Measurements from ENCODE around the gene EZR. TPM values are rescaled to one million over a fixed set of nuclear protein-coding genes. Genes with fewer than 3 reads are reported as not detected.
A peak's percentile ranks its signal among the peaks of the same experiment; 100 is the strongest.

EZR gene
- polyA plus RNA-seq, 2 of the 4 experiments (the other 2 are of a cell fraction), result 219 to 254 TPM

DNA sequence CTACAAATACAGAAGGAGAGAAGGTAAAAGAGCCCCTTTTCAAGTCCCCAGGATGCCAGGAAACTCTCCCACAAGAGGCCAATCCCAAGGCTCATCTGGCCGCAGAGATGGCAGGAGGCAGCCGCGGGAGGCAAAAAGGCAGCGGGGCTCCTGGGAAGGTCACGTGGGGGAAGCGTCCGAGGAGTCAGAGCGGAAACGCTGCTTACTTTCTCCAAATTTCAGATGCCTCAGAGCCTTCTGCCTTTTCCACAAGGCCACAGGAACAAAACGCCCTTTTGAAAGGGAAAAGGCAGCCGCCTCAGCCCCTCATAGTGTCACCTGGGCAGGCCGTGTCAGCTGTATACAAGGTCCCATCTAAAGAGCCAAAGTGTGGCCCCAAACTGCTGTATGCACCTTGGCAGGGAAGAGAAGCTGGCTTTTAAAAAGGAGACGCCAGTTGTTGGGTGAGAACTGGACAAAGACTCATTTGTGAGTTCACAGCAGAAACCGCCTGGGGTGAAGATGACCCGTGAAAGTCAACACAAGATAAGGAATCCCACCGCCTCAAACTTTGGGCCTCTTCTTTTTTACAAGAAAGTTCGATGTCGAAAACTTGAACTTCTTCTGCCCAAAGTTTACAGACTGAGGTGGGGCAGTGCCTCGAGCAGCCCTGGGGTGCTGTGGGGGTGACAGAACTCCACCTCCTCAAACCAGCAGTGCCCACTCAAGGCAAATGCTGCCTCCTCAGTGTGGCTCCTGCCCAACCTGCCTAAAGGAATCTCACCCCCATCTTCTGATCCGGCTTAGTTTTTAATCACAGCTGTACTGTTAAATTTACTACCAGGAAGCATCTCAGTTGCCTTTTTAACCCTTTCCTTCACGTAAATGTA lies 45.4 kb downstream of the EZR start:
- no peak overlapping the region for H3K4me3 ChIP-seq
- 85% methylated on average over 21 of the region's 21 CpGs for WGBS (ENCODE audit: missing lambda C conversion rate)
- peaks cover 3% of the 10 kb centered on the region; the same call in 1 of the 3 replicates for H3K4me1 ChIP-seq
- DNase-seq (ENCODE audit: low read depth in 1 of 2, low spot score in 1 of 2) (no peak), FAIRE-seq (no peak), ATAC-seq (no peak)
- no peaks in the 10 kb centered on the region for H3K9me3 ChIP-seq
- no peak for TF ChIP-seq HOXA7 (CRISPR knock-in tag; IDR thresholded peaks at IDR 0.05)
- no peak for TF ChIP-seq FOXS1 (CRISPR knock-in tag; IDR thresholded peaks at IDR 0.05)
- no peak for TF ChIP-seq MAFK (IDR thresholded peaks at IDR 0.05; ENCODE audit: partially characterized antibody)
- TF ChIP-seq, protein P1, sequence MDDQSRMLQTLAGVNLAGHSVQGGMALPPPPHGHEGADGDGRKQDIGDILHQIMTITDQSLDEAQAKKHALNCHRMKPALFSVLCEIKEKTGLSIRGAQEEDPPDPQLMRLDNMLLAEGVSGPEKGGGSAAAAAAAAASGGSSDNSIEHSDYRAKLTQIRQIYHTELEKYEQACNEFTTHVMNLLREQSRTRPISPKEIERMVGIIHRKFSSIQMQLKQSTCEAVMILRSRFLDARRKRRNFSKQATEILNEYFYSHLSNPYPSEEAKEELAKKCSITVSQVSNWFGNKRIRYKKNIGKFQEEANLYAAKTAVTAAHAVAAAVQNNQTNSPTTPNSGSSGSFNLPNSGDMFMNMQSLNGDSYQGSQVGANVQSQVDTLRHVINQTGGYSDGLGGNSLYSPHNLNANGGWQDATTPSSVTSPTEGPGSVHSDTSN (IDR thresholded peaks at IDR 0.05), result no peak
- no peak for TF ChIP-seq ZSCAN20 (CRISPR knock-in tag; IDR thresholded peaks at IDR 0.05)
- ChIA-PET POLR2A (no interaction called here), CTCF (interaction anchor here (0.6 to 1.1 kb wide), 2 partner anchors 56 to 145 kb away, joined by 3 read pairs; no protein-coding TSS in a partner anchor)
- H3K27ac ChIP-seq, result peak overlapping the region in 1 of 2 experiments; percentile 41; a peak in 1 of 6 replicates
- no peak overlapping the region for H3K4me2 ChIP-seq

DNA sequence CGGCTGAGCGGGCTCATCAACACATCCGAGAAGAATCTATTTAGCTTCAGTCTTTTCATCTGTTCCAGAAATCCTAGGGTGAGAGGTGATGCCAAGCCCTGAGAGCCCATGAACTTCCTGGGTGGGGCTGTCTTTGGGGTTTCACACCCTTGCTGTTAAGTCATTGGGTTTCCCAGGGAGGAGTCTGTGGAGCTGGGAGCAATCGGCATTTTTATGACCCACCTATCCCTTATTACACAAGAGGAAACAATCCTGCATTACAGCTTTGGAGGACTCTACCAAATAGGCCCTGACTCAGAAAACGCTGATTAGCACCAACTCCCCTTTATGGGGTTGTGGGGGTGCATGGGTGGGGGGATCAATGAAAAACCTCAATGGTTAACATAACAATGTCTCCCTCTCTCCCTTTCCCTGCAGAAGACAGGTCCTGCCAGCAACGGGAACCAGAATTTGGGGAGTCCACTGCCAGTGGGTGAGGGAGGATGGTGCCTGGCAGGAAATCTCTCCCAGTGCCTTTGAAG lies 46.3 kb downstream of the EZR start:
- no peak overlapping the region for H3K4me3 ChIP-seq
- peak in 1 of 2 experiments; percentile 26 for DNase-seq (ENCODE audit: low read depth in 1 of 2, low spot score in 1 of 2)
- CTCF ChIA-PET, result interaction anchor here (1.0 to 1.5 kb wide), 4 partner anchors 55 to 552 kb away, joined by 3 to 4 read pairs (median 3); no protein-coding TSS in a partner anchor
- FAIRE-seq, result no peak
- peak overlapping the region in 1 of 2 experiments; percentile 41; a peak in 2 of 6 replicates for H3K27ac ChIP-seq
- H3K4me1 ChIP-seq, result peaks cover 3% of the 10 kb centered on the region; the same call in 1 of the 3 replicates
- TF ChIP-seq, protein P2, sequence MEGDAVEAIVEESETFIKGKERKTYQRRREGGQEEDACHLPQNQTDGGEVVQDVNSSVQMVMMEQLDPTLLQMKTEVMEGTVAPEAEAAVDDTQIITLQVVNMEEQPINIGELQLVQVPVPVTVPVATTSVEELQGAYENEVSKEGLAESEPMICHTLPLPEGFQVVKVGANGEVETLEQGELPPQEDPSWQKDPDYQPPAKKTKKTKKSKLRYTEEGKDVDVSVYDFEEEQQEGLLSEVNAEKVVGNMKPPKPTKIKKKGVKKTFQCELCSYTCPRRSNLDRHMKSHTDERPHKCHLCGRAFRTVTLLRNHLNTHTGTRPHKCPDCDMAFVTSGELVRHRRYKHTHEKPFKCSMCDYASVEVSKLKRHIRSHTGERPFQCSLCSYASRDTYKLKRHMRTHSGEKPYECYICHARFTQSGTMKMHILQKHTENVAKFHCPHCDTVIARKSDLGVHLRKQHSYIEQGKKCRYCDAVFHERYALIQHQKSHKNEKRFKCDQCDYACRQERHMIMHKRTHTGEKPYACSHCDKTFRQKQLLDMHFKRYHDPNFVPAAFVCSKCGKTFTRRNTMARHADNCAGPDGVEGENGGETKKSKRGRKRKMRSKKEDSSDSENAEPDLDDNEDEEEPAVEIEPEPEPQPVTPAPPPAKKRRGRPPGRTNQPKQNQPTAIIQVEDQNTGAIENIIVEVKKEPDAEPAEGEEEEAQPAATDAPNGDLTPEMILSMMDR (IDR thresholded peaks at IDR 0.05), result no peak
- TF ChIP-seq, protein P3, sequence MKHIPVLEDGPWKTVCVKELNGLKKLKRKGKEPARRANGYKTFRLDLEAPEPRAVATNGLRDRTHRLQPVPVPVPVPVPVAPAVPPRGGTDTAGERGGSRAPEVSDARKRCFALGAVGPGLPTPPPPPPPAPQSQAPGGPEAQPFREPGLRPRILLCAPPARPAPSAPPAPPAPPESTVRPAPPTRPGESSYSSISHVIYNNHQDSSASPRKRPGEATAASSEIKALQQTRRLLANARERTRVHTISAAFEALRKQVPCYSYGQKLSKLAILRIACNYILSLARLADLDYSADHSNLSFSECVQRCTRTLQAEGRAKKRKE (CRISPR knock-in tag; IDR thresholded peaks at IDR 0.05; ENCODE audit: low read depth), result no peak
- no peaks in the 10 kb centered on the region for H3K9me3 ChIP-seq
- 72% methylated on average over 6 of the region's 6 CpGs for WGBS (ENCODE audit: missing lambda C conversion rate)
- no peak for ATAC-seq
- POLR2A ChIA-PET, result no interaction called here
- no peak overlapping the region for H3K4me2 ChIP-seq

DNA sequence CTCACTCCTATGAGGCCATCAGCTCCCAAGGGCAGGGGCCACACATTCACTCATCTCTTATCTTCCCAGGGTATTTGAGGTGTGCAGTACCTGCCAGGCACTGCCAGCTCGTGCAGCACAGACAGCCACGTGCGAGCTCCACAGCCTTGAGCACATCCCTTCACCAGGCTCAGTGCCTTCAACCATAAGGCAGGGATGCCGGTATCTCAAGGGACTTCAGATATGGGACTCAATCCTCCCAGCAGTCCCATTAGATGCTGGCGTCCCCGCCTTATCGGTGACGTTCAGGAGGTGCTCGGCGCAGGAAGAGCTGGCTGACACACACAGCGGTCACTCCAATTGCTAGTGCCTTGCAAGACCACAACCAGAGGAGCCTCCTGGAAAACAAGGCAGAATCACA lies 47.0 kb downstream of the EZR start:
- H3K9me3 ChIP-seq, result no peaks in the 10 kb centered on the region
- WGBS (ENCODE audit: missing lambda C conversion rate), result 92% methylated on average over 4 of the region's 11 CpGs
- peaks cover 3% of the 10 kb centered on the region; the same call in 1 of the 3 replicates for H3K4me1 ChIP-seq
- FAIRE-seq (no peak), ATAC-seq (no peak), DNase-seq (ENCODE audit: low read depth in 1 of 2, low spot score in 1 of 2) (no peak)
- POLR2A ChIA-PET, result no interaction called here
- H3K27ac ChIP-seq, result no peak overlapping the region
- CTCF ChIA-PET, result interaction anchor here (0.9 to 1.5 kb wide), 5 partner anchors 54 to 551 kb away, joined by 3 to 5 read pairs (median 3); no protein-coding TSS in a partner anchor
- H3K4me2 ChIP-seq, result no peak overlapping the region
- H3K4me3 ChIP-seq, result no peak overlapping the region
- TF ChIP-seq CHD4 (IDR thresholded peaks at IDR 0.05; ENCODE audit: borderline replicate concordance) (no peak), CEBPB (IDR thresholded peaks at IDR 0.05) (no peak), BHLHE40 (IDR thresholded peaks at IDR 0.05; ENCODE audit: low read depth, low read length) (no peak), JUNB (IDR thresholded peaks at IDR 0.05) (no peak), JUN (IDR thresholded peaks at IDR 0.05) (no peak), RNF2 (IDR thresholded peaks at IDR 0.05; ENCODE audit: borderline replicate concordance, low read depth) (no peak), PHF8 (IDR thresholded peaks at IDR 0.05; ENCODE audit: borderline replicate concordance, low read depth) (no peak), CHD2 (IDR thresholded peaks at IDR 0.05; ENCODE audit: low read length, partially characterized antibody) (no peak), SREBF2 (IDR thresholded peaks at IDR 0.05) (no peak), EP300 (IDR thresholded peaks at IDR 0.05) (no peak), HOXB5 (CRISPR knock-in tag; IDR thresholded peaks at IDR 0.05) (no peak)
- TF ChIP-seq, protein P4, sequence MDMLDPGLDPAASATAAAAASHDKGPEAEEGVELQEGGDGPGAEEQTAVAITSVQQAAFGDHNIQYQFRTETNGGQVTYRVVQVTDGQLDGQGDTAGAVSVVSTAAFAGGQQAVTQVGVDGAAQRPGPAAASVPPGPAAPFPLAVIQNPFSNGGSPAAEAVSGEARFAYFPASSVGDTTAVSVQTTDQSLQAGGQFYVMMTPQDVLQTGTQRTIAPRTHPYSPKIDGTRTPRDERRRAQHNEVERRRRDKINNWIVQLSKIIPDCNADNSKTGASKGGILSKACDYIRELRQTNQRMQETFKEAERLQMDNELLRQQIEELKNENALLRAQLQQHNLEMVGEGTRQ (IDR thresholded peaks at IDR 0.05), result no peak
- TF ChIP-seq, protein P5, sequence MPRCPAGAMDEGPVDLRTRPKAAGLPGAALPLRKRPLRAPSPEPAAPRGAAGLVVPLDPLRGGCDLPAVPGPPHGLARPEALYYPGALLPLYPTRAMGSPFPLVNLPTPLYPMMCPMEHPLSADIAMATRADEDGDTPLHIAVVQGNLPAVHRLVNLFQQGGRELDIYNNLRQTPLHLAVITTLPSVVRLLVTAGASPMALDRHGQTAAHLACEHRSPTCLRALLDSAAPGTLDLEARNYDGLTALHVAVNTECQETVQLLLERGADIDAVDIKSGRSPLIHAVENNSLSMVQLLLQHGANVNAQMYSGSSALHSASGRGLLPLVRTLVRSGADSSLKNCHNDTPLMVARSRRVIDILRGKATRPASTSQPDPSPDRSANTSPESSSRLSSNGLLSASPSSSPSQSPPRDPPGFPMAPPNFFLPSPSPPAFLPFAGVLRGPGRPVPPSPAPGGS (IDR thresholded peaks at IDR 0.05), result no peak
- TF ChIP-seq, protein P6, sequence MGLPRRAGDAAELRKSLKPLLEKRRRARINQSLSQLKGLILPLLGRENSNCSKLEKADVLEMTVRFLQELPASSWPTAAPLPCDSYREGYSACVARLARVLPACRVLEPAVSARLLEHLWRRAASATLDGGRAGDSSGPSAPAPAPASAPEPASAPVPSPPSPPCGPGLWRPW (IDR thresholded peaks at IDR 0.05), result no peak

Measured in A549 (cell line).